Measurements from ENCODE around the gene SHC4. TPM values are rescaled to one million over a fixed set of nuclear protein-coding genes. Genes with fewer than 3 reads are reported as not detected.

SHC4 gene
- total and polyA plus RNA-seq, 2 of the 8 experiments (the other 6 are each of a cell fraction or from before 2014, with no cell fraction given): 0.15 to 0.30 TPM

DNA sequence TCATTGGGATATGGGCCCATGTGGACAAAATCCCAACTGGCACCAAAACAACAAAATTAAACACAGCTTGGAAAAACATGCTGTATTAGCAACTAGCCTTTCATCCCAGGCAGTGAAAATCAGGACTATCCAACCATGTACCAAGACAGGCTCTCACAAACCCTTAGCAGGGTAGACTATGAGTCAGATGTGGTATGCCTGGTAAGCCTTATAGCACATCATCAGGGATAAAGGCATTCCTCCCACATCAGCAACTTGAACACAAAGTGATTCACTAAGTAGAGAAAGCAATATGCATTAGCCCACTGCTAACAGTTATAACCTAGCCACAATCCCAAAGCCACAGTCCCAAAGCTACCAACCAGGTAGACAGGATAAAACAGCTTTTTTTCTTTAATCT lies 160.9 kb downstream of the SHC4 start:
- Histone ChIP-seq H3K4me3 (ENCODE audit: extremely low read depth in 1 of 4, insufficient read depth in 2 of 4, low read depth in 3 of 4, low read length in 4 of 4) (no peak overlapping the region), H3K4me1 (replicated peaks in 1 of 4; ENCODE audit: control insufficient read depth in 3 of 4, insufficient read depth in 4 of 4, low read length in 3 of 4) (peaks cover 0 to 3% (median 2%) of the 10 kb centered on the region in 4 experiments; a peak in 6 of 7 replicates), H3K18ac (ENCODE audit: extremely low read depth, low read length) (no peak overlapping the region), H3K14ac (ENCODE audit: insufficient read length) (no peak overlapping the region), H4K20me1 (replicated peaks in 1 of 2; ENCODE audit: control insufficient read depth in 1 of 2, insufficient read depth in 2 of 2, low read length in 2 of 2) (peaks cover 2 to 3% of the 10 kb centered on the region in 2 experiments), H2BK20ac (ENCODE audit: low read length) (no peak overlapping the region), H2BK5ac (ENCODE audit: low read depth, low read length) (no peak overlapping the region), H3K4ac (replicated peaks; ENCODE audit: insufficient read length, low read depth, low read length) (no peak overlapping the region), H3K79me2 (ENCODE audit: control insufficient read depth in 1 of 2, insufficient read depth in 2 of 2, low read length in 2 of 2) (peaks cover 0 to 56% of the 10 kb centered on the region in 2 experiments; a peak in 2 of 4 replicates), H3K4me2 (ENCODE audit: insufficient read depth in 1 of 2, low read depth in 2 of 2, low read length in 2 of 2) (no peak overlapping the region), H3K27ac (ENCODE audit: low read depth, low read length) (no peak overlapping the region), H3K36me3 (ENCODE audit: control insufficient read depth in 2 of 4, insufficient read depth in 4 of 4, low read length in 3 of 4) (peaks cover 0 to 4% (median 0%) of the 10 kb centered on the region in 4 experiments; a peak in 1 of 8 replicates), H2AFZ (ENCODE audit: low read length) (no peak overlapping the region), H4K5ac (ENCODE audit: insufficient read length, low read depth, low read length) (no peak overlapping the region), H4K91ac (replicated peaks; ENCODE audit: insufficient read length, low read length) (no peak overlapping the region), H3K56ac (replicated peaks; ENCODE audit: insufficient read length, low read depth, low read length) (no peak overlapping the region), H3K27me3 (replicated peaks in 1 of 4; ENCODE audit: control insufficient read depth in 3 of 4, extremely low read depth in 1 of 4, insufficient read depth in 3 of 4, low read length in 3 of 4) (no peaks in the 10 kb centered on the region), H2AK5ac (ENCODE audit: low read depth, low read length) (no peak overlapping the region), H3K79me1 (ENCODE audit: low read depth, low read length) (peaks cover 5% of the 10 kb centered on the region; the same call in 1 of the 2 replicates), H2BK15ac (ENCODE audit: low read length) (no peak overlapping the region), H3K23me2 (ENCODE audit: low read depth, low read length) (no peaks in the 10 kb centered on the region; the same call in 1 of the 2 replicates), H3K23ac (ENCODE audit: insufficient read length) (no peak overlapping the region), H4K8ac (ENCODE audit: extremely low read depth, insufficient read depth, low read length) (no peak overlapping the region), H3K9me3 (ENCODE audit: insufficient read depth in 2 of 2, low read depth in 1 of 2, low read length in 1 of 2) (no peaks in the 10 kb centered on the region), H2BK12ac (ENCODE audit: low read depth, low read length) (no peak overlapping the region), H3K9ac (replicated peaks in 1 of 4; ENCODE audit: extremely low read depth in 1 of 4, low read depth in 3 of 4, low read length in 3 of 4) (no peak overlapping the region), H2BK120ac (replicated peaks; ENCODE audit: low read depth, low read length) (no peak overlapping the region)
- DNase-seq (ENCODE audit: low read depth in 1 of 2, low spot score in 2 of 2): no peak
- FAIRE-seq: no peak
- ChIA-PET CTCF (ENCODE audit: partially characterized antibody) (interaction anchor here (0.7 to 1.1 kb wide), 2 partner anchors 10 to 27 kb away, joined by 3 read pairs; no protein-coding TSS in a partner anchor), POLR2A (ENCODE audit: partially characterized antibody) (interaction anchor here (2.1 kb wide), 1 partner anchor 8 kb away, joined by 5 read pairs; the partner anchor contains the start of gene CEP152)
- no peak for TF ChIP-seq SP1 (IDR thresholded peaks at IDR 0.05; ENCODE audit: low read depth, low read length)
- TF ChIP-seq SIRT6 (IDR thresholded peaks at IDR 0.05; ENCODE audit: low read length): no peak
- no peak for TF ChIP-seq POLR2AphosphoS5 (IDR thresholded peaks at IDR 0.05; ENCODE audit: low read depth, low read length)
